ENCODE results near the gene ELF3. TPM values are rescaled to one million over a fixed set of nuclear protein-coding genes. Genes with fewer than 3 reads are reported as not detected.

ELF3 gene
- total and polyA plus RNA-seq, 2 of the 13 experiments (the other 11 are each of a cell fraction or from before 2014, with no cell fraction given), result 11.5 to 55.1 TPM

DNA sequence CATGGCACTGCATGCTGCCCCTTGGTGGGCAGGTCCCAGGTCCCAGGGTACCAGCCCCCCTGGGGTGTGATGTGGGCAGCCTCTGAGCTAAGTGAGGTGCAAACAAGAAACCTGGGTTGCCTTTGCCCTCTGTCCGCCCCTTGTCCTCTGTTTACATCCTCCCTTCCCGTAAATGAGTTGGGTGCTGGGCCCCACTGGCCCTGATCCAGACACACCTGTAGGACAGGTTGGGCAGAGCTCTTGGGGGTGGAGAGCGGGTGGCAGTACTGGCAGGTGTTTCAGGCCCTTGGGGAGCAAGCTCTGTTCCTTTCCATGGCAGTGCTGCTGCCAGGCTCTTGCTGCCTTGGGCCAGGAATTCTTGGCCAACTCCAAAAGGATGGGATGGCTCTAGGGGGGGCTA is 35.8 kb downstream of the ELF3 start (continued):
- TF ChIP-seq, protein P1, sequence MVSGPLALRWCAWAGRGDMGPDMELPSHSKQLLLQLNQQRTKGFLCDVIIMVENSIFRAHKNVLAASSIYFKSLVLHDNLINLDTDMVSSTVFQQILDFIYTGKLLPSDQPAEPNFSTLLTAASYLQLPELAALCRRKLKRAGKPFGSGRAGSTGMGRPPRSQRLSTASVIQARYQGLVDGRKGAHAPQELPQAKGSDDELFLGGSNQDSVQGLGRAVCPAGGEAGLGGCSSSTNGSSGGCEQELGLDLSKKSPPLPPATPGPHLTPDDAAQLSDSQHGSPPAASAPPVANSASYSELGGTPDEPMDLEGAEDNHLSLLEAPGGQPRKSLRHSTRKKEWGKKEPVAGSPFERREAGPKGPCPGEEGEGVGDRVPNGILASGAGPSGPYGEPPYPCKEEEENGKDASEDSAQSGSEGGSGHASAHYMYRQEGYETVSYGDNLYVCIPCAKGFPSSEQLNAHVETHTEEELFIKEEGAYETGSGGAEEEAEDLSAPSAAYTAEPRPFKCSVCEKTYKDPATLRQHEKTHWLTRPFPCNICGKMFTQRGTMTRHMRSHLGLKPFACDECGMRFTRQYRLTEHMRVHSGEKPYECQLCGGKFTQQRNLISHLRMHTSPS (CRISPR knock-in tag; IDR thresholded peaks at IDR 0.05; ENCODE audit: low read depth), result peak; percentile 96
- TF ChIP-seq ZEB1 (IDR thresholded peaks at IDR 0.05; ENCODE audit: insufficient replicate concordance, low read depth) (peak; percentile 91), SALL1 (CRISPR knock-in tag; IDR thresholded peaks at IDR 0.05) (peak; percentile 24; the same call in 1 of the 2 replicates), GATAD2A (CRISPR knock-in tag; IDR thresholded peaks at IDR 0.05) (peak; percentile 74), NFKB2 (CRISPR knock-in tag; IDR thresholded peaks at IDR 0.05; ENCODE audit: borderline replicate concordance) (no peak), RFX1 (IDR thresholded peaks at IDR 0.05) (no peak), HIVEP1 (CRISPR knock-in tag; IDR thresholded peaks at IDR 0.05) (no peak), ZNF430 (CRISPR knock-in tag; IDR thresholded peaks at IDR 0.05) (0 out of 2 replicates have a peak, but pooled peaks have one; percentile 22), TBP (CRISPR knock-in tag; IDR thresholded peaks at IDR 0.05) (no peak), HNF4G (IDR thresholded peaks at IDR 0.05; ENCODE audit: borderline replicate concordance, low read depth, low read length) (no peak), HNF4G (CRISPR knock-in tag; IDR thresholded peaks at IDR 0.05; ENCODE audit: borderline replicate concordance, low read depth) (peak; percentile 38; the same call in 1 of the 2 replicates), CENPT (CRISPR knock-in tag; IDR thresholded peaks at IDR 0.05; ENCODE audit: low read depth) (no peak), PHF21A (CRISPR knock-in tag; IDR thresholded peaks at IDR 0.05) (peak; percentile 64), ZC3H13 (CRISPR knock-in tag; IDR thresholded peaks at IDR 0.05) (no peak)
- TF ChIP-seq, protein P2, sequence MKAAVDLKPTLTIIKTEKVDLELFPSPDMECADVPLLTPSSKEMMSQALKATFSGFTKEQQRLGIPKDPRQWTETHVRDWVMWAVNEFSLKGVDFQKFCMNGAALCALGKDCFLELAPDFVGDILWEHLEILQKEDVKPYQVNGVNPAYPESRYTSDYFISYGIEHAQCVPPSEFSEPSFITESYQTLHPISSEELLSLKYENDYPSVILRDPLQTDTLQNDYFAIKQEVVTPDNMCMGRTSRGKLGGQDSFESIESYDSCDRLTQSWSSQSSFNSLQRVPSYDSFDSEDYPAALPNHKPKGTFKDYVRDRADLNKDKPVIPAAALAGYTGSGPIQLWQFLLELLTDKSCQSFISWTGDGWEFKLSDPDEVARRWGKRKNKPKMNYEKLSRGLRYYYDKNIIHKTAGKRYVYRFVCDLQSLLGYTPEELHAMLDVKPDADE (CRISPR knock-in tag; IDR thresholded peaks at IDR 0.05), result no peak
- TF ChIP-seq, protein P3, sequence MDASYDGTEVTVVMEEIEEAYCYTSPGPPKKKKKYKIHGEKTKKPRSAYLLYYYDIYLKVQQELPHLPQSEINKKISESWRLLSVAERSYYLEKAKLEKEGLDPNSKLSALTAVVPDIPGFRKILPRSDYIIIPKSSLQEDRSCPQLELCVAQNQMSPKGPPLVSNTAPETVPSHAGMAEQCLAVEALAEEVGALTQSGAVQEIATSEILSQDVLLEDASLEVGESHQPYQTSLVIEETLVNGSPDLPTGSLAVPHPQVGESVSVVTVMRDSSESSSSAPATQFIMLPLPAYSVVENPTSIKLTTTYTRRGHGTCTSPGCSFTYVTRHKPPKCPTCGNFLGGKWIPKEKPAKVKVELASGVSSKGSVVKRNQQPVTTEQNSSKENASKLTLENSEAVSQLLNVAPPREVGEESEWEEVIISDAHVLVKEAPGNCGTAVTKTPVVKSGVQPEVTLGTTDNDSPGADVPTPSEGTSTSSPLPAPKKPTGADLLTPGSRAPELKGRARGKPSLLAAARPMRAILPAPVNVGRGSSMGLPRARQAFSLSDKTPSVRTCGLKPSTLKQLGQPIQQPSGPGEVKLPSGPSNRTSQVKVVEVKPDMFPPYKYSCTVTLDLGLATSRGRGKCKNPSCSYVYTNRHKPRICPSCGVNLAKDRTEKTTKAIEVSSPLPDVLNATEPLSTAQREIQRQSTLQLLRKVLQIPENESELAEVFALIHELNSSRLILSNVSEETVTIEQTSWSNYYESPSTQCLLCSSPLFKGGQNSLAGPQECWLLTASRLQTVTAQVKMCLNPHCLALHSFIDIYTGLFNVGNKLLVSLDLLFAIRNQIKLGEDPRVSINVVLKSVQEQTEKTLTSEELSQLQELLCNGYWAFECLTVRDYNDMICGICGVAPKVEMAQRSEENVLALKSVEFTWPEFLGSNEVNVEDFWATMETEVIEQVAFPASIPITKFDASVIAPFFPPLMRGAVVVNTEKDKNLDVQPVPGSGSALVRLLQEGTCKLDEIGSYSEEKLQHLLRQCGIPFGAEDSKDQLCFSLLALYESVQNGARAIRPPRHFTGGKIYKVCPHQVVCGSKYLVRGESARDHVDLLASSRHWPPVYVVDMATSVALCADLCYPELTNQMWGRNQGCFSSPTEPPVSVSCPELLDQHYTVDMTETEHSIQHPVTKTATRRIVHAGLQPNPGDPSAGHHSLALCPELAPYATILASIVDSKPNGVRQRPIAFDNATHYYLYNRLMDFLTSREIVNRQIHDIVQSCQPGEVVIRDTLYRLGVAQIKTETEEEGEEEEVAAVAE (CRISPR knock-in tag; IDR thresholded peaks at IDR 0.05; ENCODE audit: borderline replicate concordance), result peak; percentile 56; the same call in 1 of the 2 replicates
- TF ChIP-seq, protein P4, sequence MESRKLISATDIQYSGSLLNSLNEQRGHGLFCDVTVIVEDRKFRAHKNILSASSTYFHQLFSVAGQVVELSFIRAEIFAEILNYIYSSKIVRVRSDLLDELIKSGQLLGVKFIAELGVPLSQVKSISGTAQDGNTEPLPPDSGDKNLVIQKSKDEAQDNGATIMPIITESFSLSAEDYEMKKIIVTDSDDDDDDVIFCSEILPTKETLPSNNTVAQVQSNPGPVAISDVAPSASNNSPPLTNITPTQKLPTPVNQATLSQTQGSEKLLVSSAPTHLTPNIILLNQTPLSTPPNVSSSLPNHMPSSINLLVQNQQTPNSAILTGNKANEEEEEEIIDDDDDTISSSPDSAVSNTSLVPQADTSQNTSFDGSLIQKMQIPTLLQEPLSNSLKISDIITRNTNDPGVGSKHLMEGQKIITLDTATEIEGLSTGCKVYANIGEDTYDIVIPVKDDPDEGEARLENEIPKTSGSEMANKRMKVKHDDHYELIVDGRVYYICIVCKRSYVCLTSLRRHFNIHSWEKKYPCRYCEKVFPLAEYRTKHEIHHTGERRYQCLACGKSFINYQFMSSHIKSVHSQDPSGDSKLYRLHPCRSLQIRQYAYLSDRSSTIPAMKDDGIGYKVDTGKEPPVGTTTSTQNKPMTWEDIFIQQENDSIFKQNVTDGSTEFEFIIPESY (CRISPR knock-in tag; IDR thresholded peaks at IDR 0.05), result 0 out of 2 replicates have a peak, but pooled peaks have one; percentile 7
- TF ChIP-seq, protein P5, sequence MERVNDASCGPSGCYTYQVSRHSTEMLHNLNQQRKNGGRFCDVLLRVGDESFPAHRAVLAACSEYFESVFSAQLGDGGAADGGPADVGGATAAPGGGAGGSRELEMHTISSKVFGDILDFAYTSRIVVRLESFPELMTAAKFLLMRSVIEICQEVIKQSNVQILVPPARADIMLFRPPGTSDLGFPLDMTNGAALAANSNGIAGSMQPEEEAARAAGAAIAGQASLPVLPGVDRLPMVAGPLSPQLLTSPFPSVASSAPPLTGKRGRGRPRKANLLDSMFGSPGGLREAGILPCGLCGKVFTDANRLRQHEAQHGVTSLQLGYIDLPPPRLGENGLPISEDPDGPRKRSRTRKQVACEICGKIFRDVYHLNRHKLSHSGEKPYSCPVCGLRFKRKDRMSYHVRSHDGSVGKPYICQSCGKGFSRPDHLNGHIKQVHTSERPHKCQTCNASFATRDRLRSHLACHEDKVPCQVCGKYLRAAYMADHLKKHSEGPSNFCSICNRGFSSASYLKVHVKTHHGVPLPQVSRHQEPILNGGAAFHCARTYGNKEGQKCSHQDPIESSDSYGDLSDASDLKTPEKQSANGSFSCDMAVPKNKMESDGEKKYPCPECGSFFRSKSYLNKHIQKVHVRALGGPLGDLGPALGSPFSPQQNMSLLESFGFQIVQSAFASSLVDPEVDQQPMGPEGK (CRISPR knock-in tag; IDR thresholded peaks at IDR 0.05), result peak; percentile 52; the same call in 1 of the 2 replicates
